HCT116 (cell line): ENCODE measurements around the gene CYP1A2. TPM values are rescaled to one million over a fixed set of nuclear protein-coding genes. Genes with fewer than 3 reads are reported as not detected.

Experiments
- ATAC-seq: fragments of 200-7000 bp; cut with Tn5 transposase; 2 replicates; pipeline ENCODE4 v1.9.1; 2020; ENCODE audit warnings: mild to moderate bottlenecking, moderate library complexity
- BruUV-seq: library from RNA; stranded (reverse); fragments of 400-500 nt; replicated peaks from 2 replicates; lab custom pipeline; 2021; lab: Mats Ljungman, UMichigan
- CTCF ChIA-PET: fragments of 300-600 bp; sonication (Branson Sonifier 250); formaldehyde crosslinking; loops from one replicate; lab custom pipeline; 2021; ENCODE audit warnings: antibody characterized with exemption; lab: Charles Lee
- POLR2A ChIA-PET: fragments of 300-600, 350-600 bp; sonication (Branson Sonifier 250); formaldehyde crosslinking; loops from one replicate; lab custom pipeline; 2021; ENCODE audit warnings: antibody characterized with exemption; lab: Charles Lee
- RAD21 ChIA-PET, 2 experiments: fragments of 300-600 bp; sonication (Branson Sonifier 250); formaldehyde crosslinking; loops; one replicate each; lab custom pipeline; 2023; ENCODE audit warnings: low total read pairs in 2 of 2; ENCODE audit not compliant: uncharacterized antibody in 2 of 2, unreplicated experiment in 2 of 2, low non-redundant PET in 1 of 2; lab: Charles Lee
- DNase-seq: peaks from one replicate; pipeline ENCODE4 v3.0.0-alpha.2; 2010; ENCODE audit warnings: low read depth, low spot score
- H2AFZ ChIP-seq: fragments of 200-600 bp; shearing (Covaris generic), sonication (generic); 2 replicates; pipeline ENCODE4 v1.6.1; 2017; ENCODE audit warnings: low read depth, mixed run types, mixed read lengths, antibody characterized with exemption, low read length; ENCODE audit not compliant: poor library complexity, severe bottlenecking
- H3K27ac ChIP-seq: 2 replicates; pipeline ENCODE4 v1.5.1; 2012; ENCODE audit warnings: low read depth, low read length
- H3K27me3 ChIP-seq: fragments of 200-600 bp; sonication (generic); 2 replicates; pipeline ENCODE4 v1.6.1; 2016; ENCODE audit warnings: mixed run types, low read length, mixed read lengths; ENCODE audit not compliant: insufficient read depth
- H3K36me3 ChIP-seq, 2 experiments: fragments of 200-500 bp in 1 of 2; fragments of 200-600 bp in 1 of 2; sonication (Bioruptor generic) in 1 of 2; sonication (generic) in 1 of 2; 2 replicates each; pipeline versions ENCODE4 v1.5.1 to v1.6.1; 2014 to 2016; ENCODE audit warnings: low read length in 2 of 2, inconsistent platforms in 1 of 2, mixed read lengths in 1 of 2, mixed run types in 1 of 2; ENCODE audit not compliant: insufficient read depth in 2 of 2, control insufficient read depth in 1 of 2
- H3K4me1 ChIP-seq, 2 experiments: fragments of 200-600 bp in 1 of 2; sonication (generic) in 1 of 2; 2 replicates each; pipeline versions ENCODE4 v1.5.1 to v1.6.1; 2012 to 2017; ENCODE audit warnings: low read length in 2 of 2, inconsistent platforms in 1 of 2, mild to moderate bottlenecking in 1 of 2, mixed read lengths in 1 of 2, mixed run types in 1 of 2, moderate library complexity in 1 of 2; ENCODE audit not compliant: insufficient read depth in 2 of 2, control insufficient read depth in 1 of 2
- H3K4me2 ChIP-seq: fragments of 200-600 bp; sonication (generic); 2 replicates; pipeline ENCODE4 v1.6.1; 2017; ENCODE audit warnings: mixed run types, low read length, mixed read lengths
- H3K4me3 ChIP-seq, 2 experiments: fragments of 200-600 bp in 1 of 2; sonication (generic) in 1 of 2; replicated peaks in 1 of 2; 2 replicates each; pipeline ENCODE4 v1.5.1; 2011 to 2016; ENCODE audit warnings: low read length in 2 of 2, control low read depth in 1 of 2, low read depth in 1 of 2, mild to moderate bottlenecking in 1 of 2, mixed read lengths in 1 of 2, mixed run types in 1 of 2
- H3K79me2 ChIP-seq: fragments of 200-600 bp; sonication (generic); 2 replicates; pipeline ENCODE4 v1.6.1; 2017; ENCODE audit warnings: mild to moderate bottlenecking, mixed run types, low read length, moderate library complexity, mixed read lengths; ENCODE audit not compliant: insufficient read depth
- H3K9ac ChIP-seq: fragments of 200-600 bp; sonication (generic); 2 replicates; pipeline ENCODE4 v1.6.1; 2016; ENCODE audit warnings: low read length, mixed read lengths
- H3K9me2 ChIP-seq: fragments of 200-600 bp; sonication (generic), shearing (Covaris generic); 2 replicates; pipeline ENCODE4 v1.6.1; 2017; ENCODE audit warnings: mixed run types, mild to moderate bottlenecking, moderate library complexity; ENCODE audit not compliant: insufficient read depth
- H3K9me3 ChIP-seq, 2 experiments: fragments of 200-500 bp in 1 of 2; fragments of 200-600 bp in 1 of 2; sonication (Bioruptor generic) in 1 of 2; sonication (generic) in 1 of 2; 2 replicates each; pipeline ENCODE4 v1.6.1; 2014 to 2017; ENCODE audit warnings: low read length in 2 of 2, mixed read lengths in 2 of 2, inconsistent platforms in 1 of 2, low read depth in 1 of 2, mild to moderate bottlenecking in 1 of 2, mixed run types in 1 of 2, moderate library complexity in 1 of 2; ENCODE audit not compliant: control insufficient read depth in 1 of 2, insufficient read depth in 1 of 2
- H4K20me1 ChIP-seq: fragments of 200-600 bp; sonication (generic), shearing (Covaris generic); 2 replicates; pipeline ENCODE4 v1.6.1; 2017; ENCODE audit warnings: mixed run types, mild to moderate bottlenecking, moderate library complexity; ENCODE audit not compliant: insufficient read depth
- POLR2A ChIP-seq: IDR thresholded peaks from 2 replicates; pipeline ENCODE4 v1.7.0; 2011; ENCODE audit warnings: borderline replicate concordance; ENCODE audit not compliant: insufficient read depth, insufficient read length; ENCODE audit errors: extremely low read depth
- POLR2AphosphoS5 ChIP-seq: IDR thresholded peaks from 2 replicates; pipeline ENCODE4 v1.6.1; 2011; ENCODE audit warnings: mild to moderate bottlenecking, low read depth, low read length, moderate library complexity
- SP1 ChIP-seq: IDR thresholded peaks from 2 replicates; pipeline ENCODE4 v1.6.1; 2012; ENCODE audit warnings: low read depth
- SRF ChIP-seq: IDR thresholded peaks from 2 replicates; pipeline ENCODE4 v1.6.1; 2012; ENCODE audit warnings: low read depth
- YY1 ChIP-seq: IDR thresholded peaks from 2 replicates; pipeline ENCODE4 v1.6.1; 2011; ENCODE audit warnings: low read length, low read depth, moderate library complexity, mild to moderate bottlenecking; ENCODE audit not compliant: insufficient replicate concordance; ENCODE audit errors: extremely low read depth
- intact Hi-C: fragments of 100-400 bp; cut with micrococcal nuclease; formaldehyde crosslinking; loops from 2 replicates; pipeline ENCODE4 v1.10.0; 2022
- total RNA-seq: library from RNA; stranded (reverse); gene quantifications from one replicate; pipeline ENCODE4 v1.2.1, GENCODE V29; 2021; ENCODE audit not compliant: unreplicated experiment

Gene CYP1A2
- total RNA-seq, 1 experiment from 2014 or later, result not detected

DNA sequence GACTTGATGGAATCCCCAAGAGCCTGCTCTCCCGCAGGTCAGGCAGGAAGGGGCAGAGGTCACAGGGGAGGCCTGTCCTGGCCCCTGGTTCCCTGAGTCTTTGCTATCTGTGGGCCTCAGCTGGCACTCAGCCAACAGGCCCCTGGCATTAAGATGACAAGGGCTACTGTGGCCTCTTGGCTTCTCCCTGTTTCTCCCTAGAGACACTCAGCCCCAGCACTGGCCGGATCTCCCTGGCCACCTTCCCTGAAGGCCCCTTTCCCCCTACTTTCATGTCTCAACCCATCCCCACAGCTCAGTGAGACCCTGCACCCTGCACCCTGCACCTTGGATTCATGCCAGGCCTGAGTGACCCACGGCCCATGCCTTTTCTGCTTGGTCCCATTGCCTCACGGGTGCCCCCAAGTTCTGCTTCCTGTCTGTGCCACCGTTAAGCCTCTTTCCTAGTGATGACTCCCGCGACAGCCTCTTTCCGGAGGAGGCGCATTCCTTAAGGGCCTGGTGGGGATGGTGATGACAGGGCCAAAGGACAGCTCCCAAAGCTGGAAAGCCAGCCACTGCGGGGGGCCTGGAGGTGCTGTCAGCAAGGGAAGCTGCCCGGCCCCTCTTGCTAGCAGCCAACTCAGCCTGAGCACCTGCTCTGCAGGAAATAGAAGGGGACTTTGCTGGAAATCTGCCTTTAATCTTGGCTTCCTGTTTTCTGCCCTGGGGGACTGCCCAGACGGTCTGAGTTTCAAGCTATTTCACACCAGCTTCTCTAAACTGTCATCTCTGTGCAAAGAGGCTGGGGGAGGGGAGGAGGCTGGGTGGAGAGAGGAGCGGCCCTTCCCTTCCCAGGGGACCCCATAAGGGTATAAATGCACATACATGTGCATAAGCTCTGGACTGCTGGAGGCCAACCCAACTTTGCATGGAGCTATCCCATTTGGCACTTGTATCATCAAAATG lies 28.4 kb downstream of the CYP1A2 start (continued):
- no peak for TF ChIP-seq YY1

DNA sequence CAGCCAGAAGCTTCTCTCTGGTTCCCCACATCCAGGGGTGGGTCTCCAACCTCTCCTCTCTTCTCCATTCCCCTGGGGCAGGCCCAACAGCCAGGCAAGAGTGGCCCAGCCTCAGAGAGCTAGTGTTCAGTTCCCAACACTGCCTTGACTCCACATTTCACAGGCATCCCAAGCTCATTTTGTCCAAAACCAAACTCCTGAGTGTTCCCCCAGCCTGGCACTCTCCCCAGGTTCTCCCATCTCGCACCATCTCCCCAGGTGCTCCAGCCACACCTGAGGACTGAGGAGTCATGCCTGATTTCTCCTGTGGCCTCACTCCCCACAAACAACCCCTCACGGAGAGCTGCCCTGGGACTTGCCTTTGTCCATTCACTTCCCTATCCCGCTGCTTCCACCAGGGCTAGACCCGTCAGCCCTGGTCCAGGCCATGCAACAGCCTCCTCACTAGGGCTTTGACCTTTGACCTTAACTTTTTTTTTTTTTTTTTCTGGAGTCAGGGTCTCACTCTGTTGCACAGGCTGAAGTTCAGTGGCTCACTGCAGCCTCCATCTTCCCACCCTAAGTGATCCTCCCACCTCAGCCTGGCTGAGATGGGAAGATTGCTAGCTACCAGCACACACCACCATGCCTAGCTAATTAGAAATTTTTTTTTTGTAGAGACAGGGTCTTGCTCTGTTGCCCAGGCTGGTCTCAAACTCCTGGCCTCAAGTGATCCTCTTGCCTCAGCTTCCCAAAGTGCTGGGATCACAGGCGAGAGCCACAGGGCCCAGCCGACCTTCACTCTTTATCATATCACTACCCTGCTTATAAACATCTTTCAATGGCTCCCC lies 29.3 kb downstream of the CYP1A2 start:
- peaks cover 6% of the 10 kb centered on the region for H3K79me2 ChIP-seq
- no peak for DNase-seq
- no peaks in the 10 kb centered on the region for H4K20me1 ChIP-seq
- H3K9me2 ChIP-seq, result no peaks in the 10 kb centered on the region
- no peak overlapping the region for H3K4me2 ChIP-seq
- no peak overlapping the region for H3K9ac ChIP-seq
- no TSS peak for BruUV-seq
- no peak for ATAC-seq
- H3K4me1 ChIP-seq, result peaks cover 6 to 9% of the 10 kb centered on the region in 2 experiments; a peak in 3 of 4 replicates
- POLR2A ChIA-PET, result interaction anchor here (0.8 kb wide), 1 partner anchor 17 kb away, joined by 3 read pairs; no protein-coding TSS in a partner anchor
- no peak overlapping the region for H3K4me3 ChIP-seq
- no peak overlapping the region for H3K27ac ChIP-seq
- intact Hi-C loops, result no loop called here
- RAD21 ChIA-PET, result no interaction called here
- no peaks in the 10 kb centered on the region; a peak in 1 of 4 replicates for H3K36me3 ChIP-seq
- TF ChIP-seq POLR2AphosphoS5 (no peak), SP1 (no peak), SRF (no peak), POLR2A (no peak)
- H3K9me3 ChIP-seq, result no peaks in the 10 kb centered on the region
- CTCF ChIA-PET, result interaction anchor here (0.9 to 1.4 kb wide), 4 partner anchors 9 to 124 kb away, joined by 3 to 9 read pairs (median 4); no protein-coding TSS in a partner anchor
- no peaks in the 10 kb centered on the region for H3K27me3 ChIP-seq
- H2AFZ ChIP-seq, result no peak overlapping the region
